HUES6 (cell line): Measurements from ENCODE around the gene NOL4L.

Experiments used
- H3K27ac ChIP-seq: 2 replicates; pipeline ENCODE4 v1.7.0; 2013; ENCODE audit warnings: low read depth, mild to moderate bottlenecking, low read length, inconsistent platforms
- H3K27me3 ChIP-seq: 2 replicates; pipeline ENCODE4 v1.6.1; 2013; ENCODE audit warnings: low read length; ENCODE audit not compliant: control insufficient read depth, insufficient read depth
- H3K36me3 ChIP-seq: 2 replicates; pipeline ENCODE4 v1.6.1; 2013; ENCODE audit warnings: low read length; ENCODE audit not compliant: control insufficient read depth, insufficient read depth
- H3K4me1 ChIP-seq: 2 replicates; pipeline ENCODE4 v1.6.1; 2013; ENCODE audit warnings: low read length; ENCODE audit not compliant: control insufficient read depth, insufficient read depth
- H3K4me3 ChIP-seq: 2 replicates; pipeline ENCODE4 v1.5.1; 2013; ENCODE audit warnings: low read depth, low read length
- H3K9ac ChIP-seq: one replicate; pipeline ENCODE4 v1.6.1; 2013; ENCODE audit warnings: mild to moderate bottlenecking, low read length
- H3K9me3 ChIP-seq: 2 replicates; pipeline ENCODE4 v1.6.1; 2013; ENCODE audit warnings: low read depth, low read length; ENCODE audit not compliant: control insufficient read depth, insufficient read depth

The NOL4L gene

DNA sequence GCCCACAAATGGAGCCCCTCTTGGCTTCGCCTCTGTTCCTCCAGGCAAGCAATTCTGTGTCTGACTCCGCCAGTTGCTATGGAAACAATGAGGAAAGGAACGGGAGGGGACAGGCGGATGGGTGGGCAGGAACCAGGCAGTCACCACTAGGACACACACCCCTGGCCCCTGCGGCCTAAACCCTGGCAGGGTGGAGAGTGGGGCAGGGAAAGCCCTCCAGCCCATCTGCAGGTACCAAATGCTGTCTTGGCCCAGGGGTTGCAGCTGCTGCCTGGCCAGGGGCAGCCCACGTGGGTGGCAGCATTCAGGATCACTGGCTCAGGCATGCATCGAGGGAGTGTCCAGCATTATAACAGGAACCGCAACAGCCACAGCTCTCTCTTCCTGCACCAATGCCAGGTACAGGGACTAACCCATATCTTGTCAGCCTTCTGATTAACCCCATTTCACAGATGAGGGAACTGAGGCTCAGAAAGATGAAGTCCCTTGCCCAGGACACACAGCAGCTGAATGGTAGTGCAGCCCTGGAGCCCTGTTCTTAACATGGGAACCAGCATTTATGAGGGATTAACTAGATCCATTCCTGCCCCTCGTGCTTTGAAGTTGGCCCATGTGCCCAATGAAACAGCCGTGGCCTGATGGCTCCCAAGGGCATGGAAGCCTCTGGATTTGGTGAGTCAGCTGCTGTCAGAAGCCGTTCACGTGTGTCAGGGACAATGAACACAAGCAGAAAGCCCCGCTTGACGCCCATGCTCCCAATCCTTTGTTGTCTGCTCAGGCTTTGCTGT, 66.3 kb downstream of the NOL4L start:
- no peak overlapping the region for H3K9ac ChIP-seq
- no peak overlapping the region for H3K4me3 ChIP-seq
- no peak overlapping the region for H3K27ac ChIP-seq
- H3K4me1 ChIP-seq = peaks cover 33% of the 10 kb centered on the region
- H3K36me3 ChIP-seq = no peaks in the 10 kb centered on the region
- no peaks in the 10 kb centered on the region for H3K9me3 ChIP-seq
- H3K27me3 ChIP-seq = no peaks in the 10 kb centered on the region

- H3K36me3 ChIP-seq = no peaks in the 10 kb centered on the region
- no peak overlapping the region for H3K9ac ChIP-seq
- H3K27me3 ChIP-seq = no peaks in the 10 kb centered on the region
- H3K4me1 ChIP-seq = peaks cover 28% of the 10 kb centered on the region
- no peak overlapping the region for H3K27ac ChIP-seq
- H3K4me3 ChIP-seq = no peak overlapping the region
- H3K9me3 ChIP-seq = no peaks in the 10 kb centered on the region
Observed at GRCh38 chr20:32517914-32518592, 67.1 kb downstream of the NOL4L start.

DNA sequence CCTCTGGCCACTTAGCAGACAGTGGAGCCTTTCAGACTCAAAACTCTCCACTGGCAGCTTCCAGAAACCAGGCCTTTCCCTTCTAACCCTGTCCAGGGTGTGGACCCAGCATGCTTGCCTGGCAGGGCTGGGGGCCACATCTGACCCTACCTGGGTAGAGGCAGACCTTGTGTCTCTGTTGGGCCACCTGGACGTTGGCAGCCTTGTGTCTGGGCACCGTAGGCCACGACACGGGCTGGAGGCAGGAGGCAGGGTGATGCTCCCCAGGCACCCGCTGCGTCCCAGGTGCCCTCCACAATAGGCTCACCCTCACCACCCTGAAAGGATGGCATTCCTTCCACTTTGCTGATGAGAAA, 67.6 kb downstream of the NOL4L start:
- Histone ChIP-seq H3K4me3 (no peak overlapping the region), H3K27me3 (no peaks in the 10 kb centered on the region), H3K9ac (no peak overlapping the region), H3K4me1 (peaks cover 28% of the 10 kb centered on the region), H3K27ac (no peak overlapping the region), H3K9me3 (no peaks in the 10 kb centered on the region), H3K36me3 (no peaks in the 10 kb centered on the region)

DNA sequence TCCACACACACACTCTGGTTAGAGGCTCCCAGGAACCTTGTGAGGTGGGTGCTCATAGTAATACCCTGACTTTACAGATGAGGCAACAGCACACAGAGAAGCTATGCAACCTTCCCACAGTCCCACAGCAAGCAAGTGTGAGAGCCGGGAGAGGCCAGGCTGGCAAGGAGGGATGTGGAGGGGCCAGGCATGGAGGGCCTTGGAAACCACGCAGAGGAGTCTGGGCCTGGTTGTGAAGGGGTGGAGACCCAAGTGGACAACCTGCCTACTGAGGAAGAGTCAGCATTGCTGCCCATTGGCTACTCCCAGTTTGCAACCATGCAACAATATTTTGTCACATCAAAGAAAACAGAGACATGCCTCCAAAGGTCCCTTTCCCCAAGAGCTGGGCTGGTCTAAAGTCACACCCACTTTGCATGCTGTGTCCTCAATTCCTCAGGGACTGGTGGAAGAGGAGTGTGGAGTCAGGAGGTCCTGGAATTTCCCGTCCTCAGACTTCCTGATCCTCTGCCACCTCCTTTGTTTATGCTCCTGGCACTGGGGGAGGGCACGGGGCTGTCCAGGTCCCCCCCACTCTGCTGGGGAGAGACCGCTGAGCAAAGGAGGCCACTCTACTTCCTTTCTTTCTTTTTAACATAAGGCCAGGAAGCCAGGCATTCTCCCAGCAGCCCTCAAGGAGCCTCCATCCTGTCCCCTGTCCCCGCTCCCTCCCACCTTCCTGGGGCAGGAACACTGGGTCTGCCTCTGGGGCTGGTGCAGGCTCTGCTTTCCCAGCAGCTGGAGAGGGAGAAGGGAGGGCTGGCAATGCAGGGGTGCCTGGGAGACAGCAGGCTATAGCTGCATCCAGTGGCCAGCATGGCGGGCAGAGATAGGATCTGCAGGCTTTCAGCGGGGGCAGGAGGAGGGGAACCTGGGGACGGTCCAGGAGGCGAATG, 68.3 kb downstream of the NOL4L start:
- Histone ChIP-seq H3K9ac (no peak overlapping the region), H3K36me3 (no peaks in the 10 kb centered on the region), H3K27ac (no peak overlapping the region), H3K4me1 (peaks cover 23% of the 10 kb centered on the region), H3K4me3 (no peak overlapping the region), H3K9me3 (no peaks in the 10 kb centered on the region), H3K27me3 (no peaks in the 10 kb centered on the region)

- H3K9ac ChIP-seq = no peak overlapping the region
- H3K27ac ChIP-seq = no peak overlapping the region
- peaks cover 29% of the 10 kb centered on the region; the same call in 1 of the 2 replicates for H3K4me1 ChIP-seq
- H3K9me3 ChIP-seq = no peaks in the 10 kb centered on the region
- H3K36me3 ChIP-seq = no peaks in the 10 kb centered on the region
- H3K4me3 ChIP-seq = no peak overlapping the region
- H3K27me3 ChIP-seq = no peaks in the 10 kb centered on the region
Observed at GRCh38 chr20:32515631-32516101, 69.5 kb downstream of the NOL4L start.

DNA sequence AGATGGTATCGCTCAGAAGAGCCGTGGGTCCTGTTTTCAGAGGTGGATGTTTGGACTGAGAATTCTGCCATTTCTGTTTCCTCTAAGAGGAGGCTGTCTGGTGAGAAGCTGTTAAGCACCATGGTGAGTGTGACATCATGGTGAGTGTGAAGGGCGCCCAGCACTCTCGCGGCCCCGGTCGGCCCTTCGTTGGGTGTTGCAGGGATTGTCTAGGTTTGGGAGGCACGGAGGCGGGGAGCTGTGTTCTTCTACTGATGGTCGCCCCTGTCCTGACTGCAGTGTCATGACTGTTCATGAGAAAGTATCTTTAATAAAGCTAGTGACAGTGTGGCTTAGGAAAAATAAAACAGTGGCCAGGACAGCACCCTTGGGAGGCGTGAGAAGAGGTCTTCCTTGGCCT, 70.4 kb downstream of the NOL4L start:
- no peak overlapping the region for H3K27ac ChIP-seq
- no peak overlapping the region for H3K9ac ChIP-seq
- H3K36me3 ChIP-seq = no peaks in the 10 kb centered on the region
- peaks cover 38% of the 10 kb centered on the region; the same call in 1 of the 2 replicates for H3K4me1 ChIP-seq
- no peaks in the 10 kb centered on the region for H3K9me3 ChIP-seq
- H3K4me3 ChIP-seq = no peak overlapping the region
- no peaks in the 10 kb centered on the region for H3K27me3 ChIP-seq

DNA sequence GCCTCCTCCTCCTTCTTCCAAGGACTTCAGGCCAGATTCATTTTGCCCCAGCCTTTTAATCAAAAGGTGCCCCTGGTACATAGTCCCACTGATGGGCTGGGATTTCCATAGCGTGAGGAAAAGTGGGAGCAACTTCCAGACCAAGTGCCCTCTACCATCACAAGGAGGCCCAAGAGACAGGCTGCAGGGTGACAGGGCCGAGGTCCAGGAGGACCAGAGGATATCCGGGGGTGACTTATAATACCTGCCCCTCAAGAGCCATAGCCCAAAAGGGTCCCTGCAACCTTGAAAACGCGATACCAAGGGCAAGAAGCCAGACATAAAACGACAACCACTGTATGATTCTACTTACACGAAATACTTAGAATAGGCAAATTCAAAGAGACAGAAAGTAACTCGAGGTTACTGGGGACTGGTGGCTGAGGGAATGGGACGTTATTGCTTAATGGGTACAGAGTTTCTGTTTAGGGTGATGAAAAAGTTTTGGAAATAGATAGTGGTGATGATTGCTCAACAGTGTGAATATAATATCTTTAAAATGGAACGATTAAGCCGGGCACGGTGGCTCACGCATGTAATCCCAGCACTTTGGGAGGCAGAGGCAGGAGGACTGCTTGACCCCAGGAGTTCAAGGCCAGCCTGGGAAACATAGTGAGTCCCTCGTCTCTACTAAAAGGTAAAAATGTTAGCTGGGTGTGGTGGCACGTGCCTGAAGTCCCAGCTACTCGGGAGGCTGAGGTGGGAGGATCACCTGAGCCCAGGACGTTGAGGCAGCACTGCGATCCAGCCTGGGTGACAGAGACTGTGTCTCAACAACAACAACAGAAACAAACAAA, 71.9 kb downstream of the NOL4L start:
- Histone ChIP-seq H3K36me3 (no peaks in the 10 kb centered on the region), H3K27ac (no peak overlapping the region), H3K4me1 (peaks cover 37% of the 10 kb centered on the region; the same call in 1 of the 2 replicates)

DNA sequence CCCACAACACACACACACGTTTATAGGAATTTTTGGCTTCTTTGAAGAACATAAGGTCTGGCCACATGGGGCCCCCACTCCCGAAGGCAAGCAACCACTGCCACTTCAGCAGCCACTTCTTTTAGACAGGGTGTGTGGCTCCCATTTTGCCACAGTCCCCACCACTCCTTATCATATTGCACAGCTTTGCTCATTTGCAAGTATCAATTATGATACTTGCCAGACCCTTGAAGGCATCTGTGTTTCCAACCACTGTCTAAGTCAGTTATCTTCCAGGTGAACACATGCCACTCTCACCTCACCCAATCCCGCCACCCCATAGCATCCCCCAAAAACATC, 73.1 kb downstream of the NOL4L start:
- H3K9ac ChIP-seq = no peak overlapping the region
- H3K9me3 ChIP-seq = no peaks in the 10 kb centered on the region
- H3K27me3 ChIP-seq = no peaks in the 10 kb centered on the region
- H3K4me3 ChIP-seq = no peak overlapping the region
- H3K4me1 ChIP-seq = peaks cover 29% of the 10 kb centered on the region
- no peaks in the 10 kb centered on the region for H3K36me3 ChIP-seq
- H3K27ac ChIP-seq = no peak overlapping the region

More for the DNA sequence above, 71.9 kb downstream of the NOL4L start:
- Histone ChIP-seq H3K9ac (no peak overlapping the region), H3K9me3 (no peaks in the 10 kb centered on the region), H3K27me3 (no peaks in the 10 kb centered on the region), H3K4me3 (no peak overlapping the region)

DNA sequence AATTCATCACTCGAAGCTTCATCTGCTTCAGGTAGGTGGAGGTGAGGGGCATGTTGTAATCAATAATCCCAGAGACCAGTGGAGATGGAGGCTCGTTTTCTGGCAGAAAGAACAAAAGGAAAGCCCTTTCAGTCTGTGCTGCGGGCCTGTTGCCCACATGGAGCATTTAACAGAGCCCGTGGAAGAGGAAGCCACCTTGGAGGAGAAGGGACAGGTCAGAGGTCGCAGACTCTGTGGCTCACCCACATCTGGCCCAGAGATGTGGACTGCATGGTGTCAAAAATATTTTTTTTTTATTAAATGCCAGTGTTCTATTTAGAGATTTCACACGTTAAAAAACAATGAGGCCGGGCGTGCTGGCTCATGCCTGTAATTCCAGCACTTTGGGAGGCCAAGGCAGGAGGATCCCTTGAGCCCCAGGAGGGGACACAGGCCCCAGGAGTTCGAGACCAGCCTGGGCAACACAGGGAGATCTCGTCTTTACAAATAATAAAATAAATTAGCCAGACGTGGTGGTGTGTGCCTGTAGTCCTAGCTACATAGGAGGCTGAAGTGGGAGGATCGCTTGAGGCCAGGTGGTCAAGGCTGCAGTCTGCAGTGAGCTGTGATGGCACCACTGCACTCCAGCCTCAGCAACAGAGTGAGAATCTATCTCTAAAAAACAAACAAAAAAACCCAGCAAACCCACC, 73.6 kb downstream of the NOL4L start:
- Histone ChIP-seq H3K9me3 (no peaks in the 10 kb centered on the region), H3K4me3 (no peak overlapping the region), H3K27me3 (no peaks in the 10 kb centered on the region), H3K27ac (no peak overlapping the region), H3K9ac (no peak overlapping the region), H3K36me3 (no peaks in the 10 kb centered on the region), H3K4me1 (peaks cover 29% of the 10 kb centered on the region)
